Middle frontal gyrus (tissue), 1 donor: ENCODE measurements around the gene TMEM61.
A peak's percentile ranks its signal among the peaks of the same experiment; 100 is the strongest.
"Not testable (repeated sequence)": the region's sequence is repeated elsewhere in the genome, so short reads cannot be mapped to it uniquely, and the experiment has no call there.

Source experiments
- DNase-seq: peaks from one replicate; pipeline ENCODE4 v3.0.0-alpha.2; 2015; ENCODE audit warnings: low spot score; ENCODE audit errors: extremely low spot score

Gene TMEM61

GRCh38 chr1:55000110-55001085 lies 20.0 kb downstream of the TMEM61 start:
- DNase-seq = no peak

- DNase-seq = no peak
Measured at GRCh38 chr1:55001311-55001710, 20.9 kb downstream of the TMEM61 start.

GRCh38 chr1:55002686-55003085 lies 22.3 kb downstream of the TMEM61 start:
- no peak for DNase-seq

GRCh38 chr1:55005351-55006140 lies 25.1 kb downstream of the TMEM61 start:
- no peak for DNase-seq

- DNase-seq = no peak
Measured at GRCh38 chr1:55006931-55007330, 26.5 kb downstream of the TMEM61 start.

- DNase-seq = no peak
Measured at GRCh38 chr1:55007625-55008024, 27.2 kb downstream of the TMEM61 start.

- no peak for DNase-seq
Measured at GRCh38 chr1:55010194-55010886, 29.9 kb downstream of the TMEM61 start.

- DNase-seq = no peak
Measured at GRCh38 chr1:55010887-55011217, 30.4 kb downstream of the TMEM61 start.

GRCh38 chr1:55012661-55013060 lies 32.2 kb downstream of the TMEM61 start:
- DNase-seq = no peak

- DNase-seq = no peak
Measured at GRCh38 chr1:55015123-55015522, 34.7 kb downstream of the TMEM61 start.

GRCh38 chr1:55015731-55016620 lies 35.5 kb downstream of the TMEM61 start:
- no peak for DNase-seq

- no peak for DNase-seq
Measured at GRCh38 chr1:55018395-55018794, 38.0 kb downstream of the TMEM61 start.

GRCh38 chr1:55021942-55022546 lies 41.6 kb downstream of the TMEM61 start:
- DNase-seq = peak; percentile 11

GRCh38 chr1:55024163-55024562 lies 43.7 kb downstream of the TMEM61 start:
- DNase-seq = not testable (repeated sequence)

- not testable (repeated sequence) for DNase-seq
Measured at GRCh38 chr1:55026682-55027081, 46.3 kb downstream of the TMEM61 start.

GRCh38 chr1:55031098-55031497 lies 50.7 kb downstream of the TMEM61 start:
- DNase-seq = not testable (repeated sequence)

GRCh38 chr1:55033265-55033614 lies 52.8 kb downstream of the TMEM61 start:
- no peak for DNase-seq

- DNase-seq = no peak
Measured at GRCh38 chr1:55034476-55035133, 54.2 kb downstream of the TMEM61 start.

GRCh38 chr1:55035904-55036303 lies 55.5 kb downstream of the TMEM61 start:
- no peak for DNase-seq
